Activated CD4-positive, alpha-beta T cell treated with anti-CD3 and anti-CD28 coated beads, Interleukin-2, amount 50 U/mL, for 48 hours (primary cell): ENCODE data around the gene DIP2A.
A peak's percentile ranks its signal among the peaks of the same experiment; 100 is the strongest.
"Not testable (repeated sequence)": the region's sequence is repeated elsewhere in the genome, so short reads cannot be mapped to it uniquely, and the experiment has no call there.

Experiments
- DNase-seq, 2 experiments: peaks; one replicate each; pipeline ENCODE4 v3.0.0-alpha.2; 2020

DIP2A gene

GRCh38 chr21:46559291-46559983, 100.7 kb downstream of the DIP2A start:
- DNase-seq = peak; percentile 70 to 74

- no peak for DNase-seq
Observed at GRCh38 chr21:46560568-46561444, 102.1 kb downstream of the DIP2A start.

- DNase-seq = no peak
Observed at GRCh38 chr21:46561445-46562090, 102.9 kb downstream of the DIP2A start.

- DNase-seq = no peak
Observed at GRCh38 chr21:46562472-46562871, 103.8 kb downstream of the DIP2A start.

DNA sequence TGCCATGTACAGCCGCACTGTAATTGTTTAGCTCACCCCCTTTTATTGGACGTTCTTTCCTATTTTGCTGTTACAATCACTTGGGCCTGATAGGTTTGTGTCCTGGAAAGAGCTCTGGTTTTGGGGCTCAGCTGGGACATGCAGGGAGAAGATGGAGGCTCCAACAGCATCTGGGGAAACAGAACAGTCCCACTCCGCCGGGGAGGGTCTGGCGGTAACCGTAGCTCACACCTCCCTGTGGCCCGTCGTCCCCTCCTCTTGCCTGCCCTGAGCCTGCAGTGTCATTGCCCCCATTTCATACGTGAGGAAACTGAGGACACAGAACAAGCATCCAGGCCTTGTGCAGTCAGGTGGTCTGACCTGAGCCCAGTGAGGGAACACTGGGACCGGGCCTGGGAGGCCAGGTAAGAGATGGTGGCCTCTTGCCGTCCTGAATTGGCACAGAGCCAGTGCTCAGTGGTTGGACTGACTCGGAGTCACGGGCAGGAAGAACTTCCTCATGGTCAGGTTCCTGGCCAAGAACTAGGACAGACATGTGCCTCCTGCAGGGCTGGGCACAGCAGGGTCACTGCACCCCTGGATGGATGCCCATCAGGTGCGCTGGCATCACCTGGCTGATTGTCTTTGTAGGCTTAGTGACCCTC, 104.4 kb downstream of the DIP2A start:
- no peak for DNase-seq

- DNase-seq = no peak
Observed at GRCh38 chr21:46564391-46564790, 105.7 kb downstream of the DIP2A start.

- DNase-seq = no peak
Observed at GRCh38 chr21:46567348-46567747, 108.7 kb downstream of the DIP2A start.

DNA sequence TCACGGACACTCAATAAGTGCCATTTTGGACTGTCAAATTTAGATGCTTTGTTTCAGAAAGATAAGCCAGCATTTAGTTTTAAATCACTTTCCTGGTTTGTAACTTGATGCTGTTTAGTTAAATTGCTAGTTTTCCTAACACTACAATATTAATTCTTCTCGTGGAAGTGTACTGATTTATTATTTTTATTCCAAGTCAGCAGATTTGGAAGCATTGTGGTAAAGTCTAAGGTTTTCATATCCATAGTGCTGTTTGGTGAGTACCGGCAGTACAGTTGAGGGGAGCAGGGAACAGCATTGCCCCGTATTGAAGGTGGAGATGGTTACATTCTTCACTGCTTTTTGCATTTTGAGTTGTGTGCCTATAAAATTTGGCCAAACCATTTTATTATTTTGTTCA, 109.9 kb downstream of the DIP2A start:
- no peak for DNase-seq

- DNase-seq = no peak
Observed at GRCh38 chr21:46569081-46569480, 110.4 kb downstream of the DIP2A start.

DNA sequence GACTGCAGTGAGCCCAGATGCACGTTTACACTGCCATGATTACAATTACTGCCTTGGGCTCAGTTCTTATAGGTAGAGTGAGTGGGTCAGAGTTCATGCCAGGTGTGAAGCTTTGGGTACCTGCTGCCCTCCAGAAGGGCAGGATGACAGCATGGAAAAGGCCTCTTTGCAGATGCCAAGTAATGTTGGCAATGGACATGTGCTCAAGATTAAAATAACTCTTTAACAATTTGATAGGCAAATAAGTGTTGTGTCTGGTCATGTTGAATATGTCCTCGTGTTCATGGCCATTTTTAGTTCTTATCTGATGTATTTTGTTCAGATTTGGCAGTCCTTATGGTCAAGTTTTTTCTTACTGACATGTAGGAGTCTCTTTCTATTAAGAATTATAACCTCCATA, 111.4 kb downstream of the DIP2A start:
- DNase-seq = no peak

GRCh38 chr21:46570631-46571030, 111.9 kb downstream of the DIP2A start:
- DNase-seq = no peak

DNA sequence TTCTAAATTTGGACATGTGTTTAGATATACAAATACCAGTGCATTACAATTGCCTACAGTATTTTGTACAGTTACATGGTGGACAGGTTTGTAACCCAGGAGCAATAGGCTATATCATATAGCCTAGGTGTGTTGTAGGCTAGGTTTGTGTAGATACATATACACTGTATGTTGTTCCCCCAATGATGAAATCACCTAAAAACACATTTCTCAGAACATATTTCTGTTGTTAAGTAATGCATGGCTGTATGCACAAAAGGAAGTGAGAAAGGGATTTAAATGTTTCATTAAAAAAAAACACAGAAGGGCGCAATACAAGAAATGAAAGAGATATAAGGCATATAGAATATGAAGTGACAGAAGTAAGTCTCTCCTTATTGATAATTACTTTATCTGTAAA, 114.2 kb downstream of the DIP2A start:
- no peak for DNase-seq

DNA sequence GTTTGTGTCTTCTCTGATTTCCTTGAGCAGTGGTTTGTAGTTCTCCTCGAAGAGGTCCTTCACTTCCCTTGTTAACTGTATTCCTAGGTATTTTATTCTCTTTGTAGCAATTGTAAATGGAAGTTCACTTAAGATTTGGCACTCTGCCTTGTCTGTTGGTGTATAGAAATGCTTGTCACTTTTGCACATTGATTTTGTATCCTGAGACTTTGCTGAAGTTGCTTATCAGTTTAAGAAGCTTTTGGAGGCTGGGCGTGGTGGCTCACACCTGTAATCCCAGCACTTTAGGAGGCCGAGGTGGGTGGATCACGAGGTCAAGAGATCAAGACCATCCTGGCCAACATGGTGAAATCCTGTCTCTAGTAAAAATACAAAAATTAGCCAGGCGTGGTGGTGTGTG, 119.1 kb downstream of the DIP2A start:
- not testable (repeated sequence) for DNase-seq

GRCh38 chr21:46579394-46579793, 120.7 kb downstream of the DIP2A start:
- DNase-seq = not testable (repeated sequence)

DNA sequence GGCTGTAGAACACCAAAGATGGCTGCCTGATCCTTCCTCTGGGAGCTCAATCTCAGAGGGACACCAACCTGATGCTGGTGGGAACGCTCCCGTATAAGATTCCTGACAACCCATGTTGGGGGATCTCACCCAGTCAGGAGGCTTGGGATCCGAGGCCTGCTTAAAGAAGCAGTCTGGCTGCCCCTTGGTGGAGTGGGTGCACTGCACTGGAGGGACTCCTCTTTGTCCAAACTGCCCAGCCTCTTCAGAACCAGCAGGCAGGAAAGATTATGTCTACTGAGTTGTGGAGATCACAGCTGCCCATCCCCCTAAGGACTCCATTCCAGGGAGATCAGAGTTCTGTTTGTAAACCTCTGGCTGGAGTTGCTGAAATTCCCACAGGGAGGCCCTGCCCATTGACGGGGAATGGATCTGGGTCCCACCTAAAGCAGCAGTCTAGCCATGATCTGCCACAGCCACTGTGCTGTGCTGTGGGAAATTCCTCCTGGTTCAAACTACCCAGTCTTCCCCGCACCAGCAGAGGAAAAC, 123.2 kb downstream of the DIP2A start:
- no peak for DNase-seq

DNA sequence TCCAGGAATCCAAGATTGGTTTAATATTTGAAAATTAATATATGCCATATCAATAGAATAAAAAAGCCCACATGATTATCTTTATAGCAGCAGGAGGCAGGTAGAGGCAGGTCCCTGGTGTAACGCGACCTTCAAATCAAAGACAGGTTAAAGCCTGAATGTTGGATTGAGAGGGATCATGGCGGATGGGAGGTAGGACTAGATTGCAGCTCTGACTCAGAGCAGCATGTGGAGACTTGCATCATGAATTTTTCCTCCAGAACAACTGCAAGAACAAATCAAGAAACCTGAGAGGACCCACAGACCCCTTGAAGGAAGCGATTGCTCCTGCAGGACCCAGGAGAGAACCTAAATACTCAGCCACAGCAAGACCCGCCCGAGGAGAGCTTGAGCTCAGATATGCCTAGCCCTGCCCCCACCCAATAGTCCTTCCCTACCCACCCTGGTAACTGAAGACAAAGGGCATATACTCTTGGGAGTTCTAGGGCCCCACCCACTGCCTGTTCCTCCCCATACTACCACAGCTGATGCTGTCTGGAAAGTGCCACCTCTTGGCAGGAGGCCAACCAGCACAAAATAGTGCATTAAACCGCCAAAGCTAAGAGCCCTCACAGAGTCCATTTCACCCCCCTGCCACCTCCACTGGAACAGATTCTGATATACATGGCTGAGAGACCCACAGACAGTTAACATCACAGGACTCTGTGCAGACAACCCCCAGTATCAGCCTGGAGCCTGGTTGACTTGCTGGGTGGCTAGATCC, 126.7 kb downstream of the DIP2A start:
- DNase-seq = no peak

DNA sequence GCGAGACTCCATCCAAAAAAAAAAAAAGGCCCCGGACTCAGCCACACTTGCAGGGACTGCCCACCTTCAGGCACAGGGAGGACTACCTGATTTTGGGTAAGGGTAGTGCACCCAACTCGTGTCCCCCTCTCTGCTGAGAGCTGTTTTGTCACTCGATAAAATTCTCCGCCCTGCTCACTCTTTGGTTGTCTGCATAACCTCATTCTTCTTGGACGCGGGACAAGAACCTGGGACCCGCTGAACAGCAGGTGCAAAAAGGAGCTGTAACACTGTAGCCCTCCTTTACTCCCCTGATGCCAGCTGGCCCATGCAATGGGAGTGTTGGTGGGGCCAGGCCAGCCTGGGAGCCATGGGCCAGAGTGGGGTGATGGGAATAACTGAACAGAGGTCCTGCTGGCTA, 135.6 kb downstream of the DIP2A start:
- DNase-seq = no peak

- no peak for DNase-seq
Observed at GRCh38 chr21:46596201-46596600, 137.5 kb downstream of the DIP2A start.

DNA sequence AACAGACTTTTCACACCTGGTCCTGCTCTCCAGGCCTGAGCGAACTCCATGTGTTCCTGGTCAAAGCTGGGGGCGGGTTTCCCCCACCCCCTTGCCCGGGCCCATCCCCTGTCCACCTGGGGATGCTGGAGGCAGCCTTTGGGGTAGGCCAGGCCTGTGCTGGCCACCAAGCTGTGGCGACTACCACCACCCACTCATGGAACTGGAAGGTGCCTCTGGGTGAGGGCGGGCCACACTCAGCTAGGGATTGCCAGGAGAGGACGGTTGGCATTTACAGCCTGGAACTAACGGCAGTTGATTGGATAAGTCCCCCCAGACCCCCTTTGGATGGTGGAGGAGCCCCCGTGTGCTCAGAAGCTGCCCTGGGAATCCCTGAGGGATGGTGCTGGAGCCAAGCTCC, 138.3 kb downstream of the DIP2A start:
- no peak for DNase-seq

- DNase-seq = no peak
Observed at GRCh38 chr21:46597896-46598343, 139.2 kb downstream of the DIP2A start.

GRCh38 chr21:46598581-46599572, 140.2 kb downstream of the DIP2A start:
- DNase-seq = no peak
